GM21528 (cell line): ENCODE results near the gene DRGX.

Source experiments
- ATAC-seq: cut with Tn5 transposase; IDR thresholded peaks from one replicate; pipeline ENCODE4 v1.9.1; 2021; ENCODE audit warnings: mild to moderate bottlenecking, moderate library complexity; ENCODE audit not compliant: unreplicated experiment, low FRiP score

The DRGX gene

DNA sequence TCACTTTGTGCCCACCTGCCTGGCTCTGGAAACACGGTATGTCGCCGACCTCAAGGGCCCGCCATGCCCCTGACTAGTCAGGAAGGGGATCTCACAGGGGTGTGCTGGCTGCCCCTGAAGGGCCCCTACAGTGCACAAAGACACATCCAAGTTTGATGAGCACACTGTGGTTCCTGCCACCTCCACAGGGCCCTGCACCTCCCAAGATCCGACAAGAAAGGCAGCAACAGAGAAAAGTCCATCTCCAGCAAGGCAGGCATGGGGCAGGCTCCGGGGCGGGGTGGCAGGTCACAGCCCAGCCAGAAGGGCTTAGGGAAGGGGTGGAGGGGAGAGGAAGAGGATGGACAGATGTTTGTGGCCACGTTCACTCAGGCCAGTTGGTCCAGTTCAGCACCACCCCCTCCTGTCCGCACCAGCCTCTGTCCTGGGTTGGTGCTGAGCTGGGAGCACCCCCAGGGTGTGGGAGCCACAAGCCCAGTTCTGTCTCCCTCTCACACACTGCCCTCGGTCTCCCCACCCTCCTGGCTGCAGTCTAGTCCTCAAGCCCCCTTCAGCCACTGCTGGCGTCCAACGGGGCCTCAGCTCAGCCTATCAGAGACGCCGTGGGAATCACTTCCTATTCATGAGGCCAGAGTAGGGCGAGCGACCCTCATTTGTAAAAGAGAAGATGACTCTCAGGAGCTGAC lies 11.5 kb downstream of the DRGX start:
- no peak for ATAC-seq

- no peak for ATAC-seq
These were observed 12.0 kb downstream of the DRGX start for GRCh38 chr10:49383853-49384252.

GRCh38 chr10:49382826-49383225 lies 13.1 kb downstream of the DRGX start:
- ATAC-seq: no peak

- no peak for ATAC-seq
These were observed 13.7 kb downstream of the DRGX start for GRCh38 chr10:49382226-49382625.

- no peak for ATAC-seq
These were observed 14.6 kb downstream of the DRGX start for GRCh38 chr10:49381111-49381900.

DNA sequence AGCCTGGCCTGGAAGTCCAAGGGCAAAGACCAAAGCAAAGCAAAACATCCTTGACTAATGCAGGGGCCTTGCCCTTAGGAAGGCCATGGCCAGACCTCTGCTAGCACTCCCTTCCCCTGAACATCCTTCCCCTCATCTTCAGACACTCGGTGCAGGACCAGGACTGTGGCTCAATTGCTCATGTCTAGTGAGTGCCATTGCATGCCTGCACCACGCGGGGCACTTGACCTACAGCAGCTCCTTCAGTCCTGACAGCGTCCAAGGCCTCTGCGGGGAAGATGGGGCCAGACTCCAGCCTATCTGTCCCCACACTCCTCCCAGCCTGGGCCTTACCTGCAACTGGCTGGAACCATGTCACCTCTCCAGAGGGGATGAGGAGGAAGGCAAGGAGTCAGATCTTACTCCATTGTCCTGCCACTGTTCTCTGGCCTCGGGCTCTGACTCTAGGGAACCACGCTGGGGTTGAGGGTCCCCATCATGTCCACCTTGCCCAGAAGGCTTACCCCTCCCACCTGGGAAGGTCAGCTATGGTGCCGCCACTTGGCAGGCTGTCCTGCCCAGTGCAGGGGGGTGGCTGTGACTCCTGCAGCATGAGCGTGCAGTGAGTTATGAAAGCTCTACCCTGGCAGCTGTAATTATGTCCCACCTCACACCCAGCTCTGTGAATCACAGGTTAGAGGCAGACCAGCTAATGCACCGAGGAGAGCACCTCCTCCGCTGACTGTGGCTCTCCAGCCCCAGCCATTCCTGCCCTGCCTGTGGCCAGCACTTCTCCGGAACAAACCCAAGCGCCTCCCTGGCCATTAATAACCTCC lies 16.1 kb downstream of the DRGX start:
- no peak for ATAC-seq

DNA sequence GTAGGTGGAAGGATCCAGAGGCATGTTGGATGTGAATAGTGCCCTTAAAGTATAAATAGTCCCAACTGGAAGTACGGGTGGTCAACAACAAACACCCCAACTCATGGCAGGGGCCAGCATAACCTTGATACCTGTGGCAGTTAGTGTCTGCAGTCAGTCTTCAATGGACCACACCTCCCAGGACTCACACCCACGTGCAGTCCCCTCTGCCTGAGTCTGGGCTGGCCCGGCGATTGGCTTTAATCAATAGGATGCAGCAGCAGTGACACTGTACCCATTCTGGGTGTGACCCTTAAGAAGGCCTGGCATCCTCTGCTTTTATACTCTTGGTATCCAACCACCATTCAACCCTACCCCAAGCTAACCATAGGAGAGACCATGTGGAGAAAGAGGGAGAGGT lies 18.6 kb downstream of the DRGX start:
- ATAC-seq: no peak

DNA sequence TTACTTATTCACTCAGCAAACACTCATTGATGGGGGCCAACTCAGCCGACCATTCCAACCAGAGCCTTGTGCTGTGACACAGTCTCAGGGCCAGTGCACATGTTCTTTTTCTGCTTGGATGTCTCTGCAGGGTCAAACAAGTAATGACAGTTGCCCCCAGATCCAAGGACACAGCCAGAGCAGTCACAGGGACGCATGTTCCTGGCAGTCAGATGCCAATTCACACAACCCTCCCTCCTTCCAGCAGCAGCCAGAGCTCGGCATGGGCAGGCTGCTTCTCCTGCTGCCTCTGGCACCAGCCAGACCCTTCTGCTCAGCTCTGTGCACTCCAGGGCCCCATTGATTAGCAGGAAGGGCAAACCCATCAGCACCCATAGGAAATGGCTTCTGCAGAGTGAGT lies 20.3 kb downstream of the DRGX start:
- no peak for ATAC-seq

- ATAC-seq: no peak
These were observed 21.1 kb downstream of the DRGX start for GRCh38 chr10:49374740-49375139.

DNA sequence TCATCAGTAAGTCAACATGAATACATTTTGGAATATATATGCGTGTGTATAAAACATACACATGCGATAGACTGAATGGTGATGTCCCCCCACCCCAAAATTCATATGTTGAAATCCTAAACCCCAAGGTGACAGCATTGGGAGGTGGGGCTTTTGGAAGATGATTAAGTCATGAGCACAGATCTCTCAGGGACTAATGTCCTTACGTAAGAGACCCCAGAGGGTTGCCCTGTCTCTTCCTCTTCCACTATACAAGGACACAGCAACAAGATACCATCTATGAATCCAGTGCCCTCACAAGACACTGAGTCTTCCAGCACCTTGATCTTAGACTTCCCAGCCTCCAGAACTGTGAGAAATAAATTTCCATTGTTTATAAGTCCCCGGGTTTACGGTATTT lies 22.5 kb downstream of the DRGX start:
- ATAC-seq: no peak

- ATAC-seq: no peak
These were observed 23.9 kb downstream of the DRGX start for GRCh38 chr10:49371967-49372366.

DNA sequence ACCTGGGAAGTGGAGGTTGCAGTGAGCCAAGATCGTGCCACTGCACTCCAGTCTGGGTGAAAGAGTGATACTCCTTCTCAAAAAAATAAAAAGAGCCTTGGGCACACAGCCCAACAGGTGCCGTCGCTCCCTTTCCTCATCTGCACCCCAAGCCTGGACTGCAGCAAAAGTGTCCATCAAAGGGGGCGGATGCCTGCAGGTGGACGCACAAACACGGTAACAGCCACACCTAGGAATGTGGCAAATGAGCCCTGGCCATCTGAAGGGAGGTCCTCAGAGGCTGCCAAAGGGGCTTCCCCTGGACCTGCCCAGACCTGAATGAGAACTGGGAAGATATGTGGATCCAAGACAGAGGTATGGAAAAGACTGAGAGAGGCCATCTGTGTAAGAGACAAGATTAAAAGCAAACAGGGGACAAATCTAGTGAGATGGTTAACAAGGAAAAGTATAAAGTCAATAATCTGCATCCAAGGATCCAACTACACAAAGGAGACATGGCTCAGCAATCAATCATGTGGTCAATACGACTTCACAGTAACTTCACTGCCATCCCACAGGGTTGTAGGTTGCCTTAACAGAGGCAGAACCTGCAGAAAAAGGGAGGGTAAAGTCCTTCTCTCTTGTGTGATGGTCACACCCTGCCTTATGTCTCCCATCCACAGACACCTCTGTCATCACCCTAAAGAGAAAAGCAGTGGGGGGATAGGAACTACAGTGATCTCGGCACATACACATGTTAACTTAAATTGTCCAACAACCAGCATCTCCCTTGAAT lies 25.4 kb downstream of the DRGX start:
- ATAC-seq: no peak

GRCh38 chr10:49369216-49370162 lies 26.4 kb downstream of the DRGX start:
- no peak for ATAC-seq

GRCh38 chr10:49368256-49368655 lies 27.6 kb downstream of the DRGX start:
- no peak for ATAC-seq

GRCh38 chr10:49367600-49367999 lies 28.3 kb downstream of the DRGX start:
- ATAC-seq: no peak

GRCh38 chr10:49366460-49366859 lies 29.4 kb downstream of the DRGX start:
- ATAC-seq: no peak

GRCh38 chr10:49365675-49366415 lies 30.0 kb downstream of the DRGX start:
- ATAC-seq: no peak

- no peak for ATAC-seq
These were observed 30.6 kb downstream of the DRGX start for GRCh38 chr10:49365275-49365674.

DNA sequence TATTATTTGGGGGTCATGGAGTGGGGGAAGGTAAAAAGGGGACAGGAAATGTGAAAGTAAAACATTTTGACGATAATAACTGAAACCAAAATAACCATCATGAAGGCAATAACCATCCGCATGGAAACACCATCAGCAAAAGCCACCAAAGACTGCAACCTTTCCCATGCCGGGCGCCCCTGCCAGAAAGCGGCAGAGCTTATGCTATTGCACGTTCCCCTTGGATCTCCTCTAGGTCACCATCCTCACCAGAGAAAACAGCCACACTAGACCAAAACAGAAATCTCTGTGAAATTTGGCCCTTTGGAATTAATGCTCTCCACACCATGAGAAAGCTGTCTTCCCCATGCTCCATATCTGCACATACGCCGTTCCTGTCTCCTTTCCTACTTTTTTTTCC lies 31.1 kb downstream of the DRGX start:
- no peak for ATAC-seq
